Loucy (cell line): ENCODE results near the gene CELF2.

ENCODE experiments used
- CTCF ChIP-seq: fragments of 200-600 bp; sonication (generic); conservative IDR thresholded peaks from 2 replicates; pipeline ENCODE4 v1.5.1; 2014; ENCODE audit warnings: mild to moderate bottlenecking, antibody characterized with exemption, low read length
- EZH2phosphoT487 ChIP-seq: fragments of 200-600 bp; IDR thresholded peaks from 2 replicates; pipeline ENCODE4 v1.6.1; 2018; ENCODE audit warnings: antibody characterized with exemption, mild to moderate bottlenecking, moderate library complexity, borderline replicate concordance

GRCh38 chr10:11162828-11163599, 145.3 kb downstream of the CELF2 start:
- TF ChIP-seq EZH2phosphoT487, result no peak
- TF ChIP-seq CTCF, result no peak; the same call in 1 of the 2 replicates
